Measurements from ENCODE around the gene UST.
"Not testable (repeated sequence)": the region's sequence is repeated elsewhere in the genome, so short reads cannot be mapped to it uniquely, and the experiment has no call there.

Gene UST

DNA sequence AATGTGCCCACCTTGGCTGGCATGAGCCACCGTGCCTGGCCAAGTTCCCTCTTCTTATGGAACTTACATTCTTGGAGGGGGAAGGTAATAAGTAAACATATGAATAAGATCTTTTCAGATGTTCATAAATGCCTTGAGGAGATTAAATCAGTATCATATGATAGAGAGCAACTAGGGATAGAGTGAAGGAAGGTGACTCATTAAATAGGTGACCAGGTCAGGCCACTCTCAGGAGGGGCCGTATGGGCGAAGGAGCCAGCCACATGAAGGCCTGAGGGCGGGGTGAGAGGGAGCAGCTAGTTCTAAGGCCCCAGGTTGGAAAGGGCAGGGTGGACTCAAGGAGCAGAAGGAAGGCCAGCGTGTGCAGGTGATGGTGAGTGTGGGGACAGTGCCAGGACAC, 91.1 kb downstream of the UST start:
- DNase-seq (ENCODE audit: low read depth) = no peak

- DNase-seq (ENCODE audit: low read depth) = no peak
These were observed 92.2 kb downstream of the UST start for GRCh38 chr6:148839044-148839443.

GRCh38 chr6:148840256-148840655, 93.4 kb downstream of the UST start:
- DNase-seq (ENCODE audit: low read depth) = no peak

DNA sequence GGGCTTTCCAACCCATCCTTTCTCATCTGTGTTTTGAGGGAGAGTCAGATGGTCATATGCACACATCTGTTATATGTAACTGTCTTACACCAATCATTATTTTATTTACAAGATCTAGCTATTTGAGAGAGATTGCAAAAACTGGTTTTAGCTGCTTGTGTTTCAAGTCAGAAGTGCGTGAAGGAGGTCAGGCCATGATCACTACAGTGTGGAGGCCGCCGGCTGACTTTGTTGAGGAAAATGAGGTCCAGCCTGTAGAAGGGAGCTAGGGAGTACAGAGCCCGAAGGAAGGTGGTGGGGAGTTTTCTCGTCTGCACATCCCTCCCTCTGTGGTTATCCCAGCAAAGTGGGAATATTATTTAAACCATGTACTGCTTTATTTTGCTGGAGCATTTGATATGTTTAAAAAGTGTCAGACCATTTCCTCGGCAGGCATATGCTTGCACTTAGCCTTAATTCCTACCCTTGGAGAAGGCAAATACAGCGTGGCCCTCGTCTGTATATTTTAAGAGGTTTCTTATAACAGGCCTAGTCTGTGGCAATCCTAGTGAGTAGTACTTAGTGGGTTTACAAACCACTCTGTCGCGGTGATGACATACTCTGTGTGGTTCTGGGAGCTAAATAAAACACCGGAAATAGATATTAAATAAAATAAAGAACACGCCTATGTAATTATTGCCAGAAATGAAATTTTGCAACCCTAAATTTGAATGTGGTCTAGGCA, 95.6 kb downstream of the UST start:
- DNase-seq (ENCODE audit: low read depth) = no peak

DNA sequence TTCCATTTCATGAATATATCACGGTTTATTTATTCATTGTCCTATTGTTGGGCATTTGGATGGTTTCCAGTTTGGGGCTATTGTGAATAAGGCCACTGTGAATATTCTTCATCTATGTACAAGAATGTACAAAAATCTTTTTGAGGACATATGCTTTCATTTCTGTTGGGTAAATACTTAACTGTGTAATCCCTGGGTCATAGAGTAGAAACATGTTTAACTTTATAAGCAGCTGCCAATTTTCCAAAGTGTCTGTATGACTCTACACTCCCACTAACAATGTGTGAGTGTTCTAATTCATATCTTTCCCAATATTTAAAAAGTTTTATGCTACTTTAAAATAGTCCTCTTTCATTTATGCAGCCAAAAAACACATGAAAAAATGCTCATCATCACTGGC, 98.6 kb downstream of the UST start:
- no peak for DNase-seq (ENCODE audit: low read depth)

DNA sequence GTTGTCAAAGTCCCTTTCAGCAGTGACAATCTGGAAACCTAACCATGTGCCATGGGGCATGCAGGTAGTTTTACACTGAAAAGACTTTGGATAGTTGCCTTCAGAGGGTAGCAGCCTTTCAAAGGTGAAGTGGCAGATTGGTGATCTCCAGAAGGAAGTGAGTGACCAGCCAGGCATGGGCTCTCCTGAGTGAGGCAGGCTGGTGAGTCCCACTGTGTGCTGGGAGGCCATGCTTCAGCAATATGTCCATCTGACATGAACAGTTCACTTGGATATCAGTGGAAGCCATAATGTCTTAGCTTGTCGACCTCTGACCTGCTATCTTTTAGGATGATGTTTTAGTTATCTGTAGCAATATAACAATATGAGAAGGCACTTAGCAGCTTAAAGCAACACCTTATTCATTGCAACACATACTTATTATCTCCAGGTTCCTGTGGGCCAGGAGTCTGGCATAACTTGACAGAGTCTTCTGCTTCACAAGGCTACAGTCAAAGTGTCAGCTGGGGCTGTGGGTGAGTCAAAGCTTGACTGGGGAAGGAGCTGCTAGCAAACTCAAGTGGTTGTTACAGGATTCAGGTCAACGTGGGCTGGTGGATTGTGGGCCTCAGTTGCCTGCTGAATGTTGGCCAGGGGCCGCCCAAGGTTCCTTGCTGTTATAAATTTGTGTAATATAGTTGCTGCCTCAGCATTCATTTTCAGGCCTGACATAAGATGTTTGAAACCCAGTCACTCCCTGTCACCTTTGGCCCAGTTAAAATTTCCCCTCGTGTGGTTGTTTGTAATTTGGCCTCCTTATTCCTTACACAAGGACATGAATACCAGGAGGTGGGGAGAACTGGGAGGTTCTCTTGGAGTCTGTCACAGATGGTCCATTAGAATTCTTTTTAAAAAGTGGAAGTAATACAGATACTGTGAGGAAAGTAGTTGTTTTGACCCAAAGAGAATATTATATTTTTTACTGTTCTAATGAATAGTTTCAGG, 100.2 kb downstream of the UST start:
- DNase-seq (ENCODE audit: low read depth) = no peak

DNA sequence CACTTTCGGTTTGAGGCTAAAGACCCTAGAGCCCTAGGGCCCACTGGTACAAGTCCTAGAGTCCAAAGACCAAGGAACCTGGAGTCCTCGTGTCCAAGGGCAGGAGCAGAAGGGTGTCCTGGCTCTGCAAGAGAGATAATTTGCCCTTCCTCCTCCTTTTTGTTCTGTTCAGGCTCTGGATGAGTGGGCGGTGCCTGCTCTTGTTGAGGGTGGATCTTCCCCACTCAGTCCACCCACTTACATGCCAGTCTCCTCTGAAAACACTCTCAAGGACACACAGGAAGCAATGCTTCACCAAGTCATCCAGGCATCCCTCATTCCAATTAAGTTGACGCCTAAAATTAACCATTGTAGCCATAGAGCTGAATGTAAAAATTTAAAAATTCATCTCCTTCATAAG, 102.1 kb downstream of the UST start:
- DNase-seq (ENCODE audit: low read depth) = no peak

GRCh38 chr6:148849449-148849848, 102.6 kb downstream of the UST start:
- not testable (repeated sequence) for DNase-seq (ENCODE audit: low read depth)

DNA sequence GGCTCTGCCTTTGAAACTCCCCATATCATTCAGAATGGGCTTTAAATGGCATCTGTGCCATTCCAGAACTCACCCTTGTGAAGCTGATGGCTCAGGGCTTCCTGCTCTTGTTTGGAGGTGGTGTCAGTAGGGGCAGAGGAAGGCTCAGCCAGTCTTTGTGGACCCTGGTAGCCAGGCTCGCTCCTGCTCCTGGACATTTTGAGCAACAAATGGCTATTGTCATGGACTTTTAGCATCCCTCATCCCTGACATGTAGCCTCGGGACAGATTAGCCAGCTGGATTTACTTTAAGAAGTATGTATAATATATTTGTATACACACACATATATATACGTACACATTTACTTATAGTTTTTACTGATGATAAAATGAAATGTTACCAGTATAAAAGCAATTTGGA, 104.1 kb downstream of the UST start:
- DNase-seq (ENCODE audit: low read depth) = no peak

DNA sequence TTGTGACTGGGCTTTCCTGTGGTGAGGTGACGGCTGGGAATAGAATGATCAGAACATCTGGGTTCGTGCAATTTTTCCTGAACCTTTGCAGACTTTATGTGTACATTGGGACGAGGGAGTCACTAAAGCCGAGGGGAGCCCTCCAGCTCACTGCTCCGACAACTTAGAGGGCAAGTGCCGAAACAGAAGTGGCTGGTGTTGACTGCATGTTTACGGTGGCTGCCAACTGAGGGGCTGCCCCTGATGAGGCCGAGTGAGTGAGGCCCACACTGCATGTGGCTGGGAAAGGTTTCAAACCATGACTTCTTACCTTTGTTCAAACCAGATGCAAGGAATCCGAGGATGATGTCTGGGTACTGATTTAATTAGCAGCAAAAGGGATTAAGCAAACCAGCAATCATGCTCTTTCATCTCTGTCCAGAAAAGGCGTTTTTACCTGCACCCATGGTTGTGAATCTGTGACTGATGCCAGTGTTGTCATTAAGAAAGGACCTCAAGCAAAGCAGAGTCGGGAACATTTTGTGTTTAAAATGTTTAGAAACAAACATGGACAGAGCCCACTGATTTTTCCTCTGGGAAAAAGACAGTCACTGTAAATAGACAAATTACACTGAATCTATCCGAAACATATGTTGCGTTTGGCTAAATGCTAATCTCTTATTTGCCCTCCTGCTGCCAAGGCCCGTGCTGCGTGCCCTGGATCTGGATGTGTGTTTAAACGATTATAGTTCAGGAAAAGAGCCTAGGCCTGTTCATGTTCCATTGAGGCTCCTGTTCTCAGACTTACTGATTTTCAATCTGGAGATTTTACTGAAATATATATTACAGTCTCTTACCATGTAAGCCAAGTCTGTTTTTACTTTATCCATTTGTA, 105.1 kb downstream of the UST start:
- DNase-seq (ENCODE audit: low read depth) = no peak

DNA sequence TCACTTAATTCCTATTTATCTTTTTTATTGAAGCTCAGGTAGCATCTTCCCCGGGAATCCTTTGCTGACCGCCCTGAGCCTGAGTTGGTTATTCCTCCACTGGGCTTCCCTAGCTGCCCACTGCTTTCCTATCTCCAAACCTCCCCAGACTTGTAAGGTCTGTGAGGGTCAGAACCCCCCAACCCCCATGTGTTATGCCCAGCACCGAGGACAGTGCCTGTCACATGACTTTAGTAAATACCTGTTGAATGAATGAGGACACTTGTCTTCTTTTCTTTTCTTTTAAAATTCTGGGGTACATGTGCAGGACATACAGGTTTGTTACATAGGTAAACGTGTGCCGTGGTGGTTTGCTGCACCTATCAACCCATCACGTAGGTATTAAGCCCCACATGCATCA, 105.9 kb downstream of the UST start:
- no peak for DNase-seq (ENCODE audit: low read depth)

DNA sequence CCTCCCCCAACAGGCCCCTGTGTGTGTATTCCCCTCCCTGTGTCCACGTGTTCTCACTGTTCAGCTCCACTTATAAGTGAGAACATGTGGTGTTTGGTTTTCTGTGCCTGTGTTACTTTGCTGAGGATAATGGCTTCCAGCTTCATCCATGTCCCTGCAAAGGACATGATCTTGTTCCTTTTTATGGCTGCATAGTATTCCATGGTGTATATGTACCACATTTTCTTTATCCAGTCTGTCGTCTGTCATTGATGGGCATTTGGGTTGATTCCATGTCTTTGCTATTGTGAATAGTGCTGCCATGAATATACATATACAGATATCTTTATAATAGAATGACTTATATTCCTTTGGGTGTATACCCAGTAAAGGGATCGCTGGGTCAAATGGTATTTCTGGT, 106.3 kb downstream of the UST start:
- not testable (repeated sequence) for DNase-seq (ENCODE audit: low read depth)

- no peak for DNase-seq (ENCODE audit: low read depth)
These were observed 107.3 kb downstream of the UST start for GRCh38 chr6:148854096-148854495.

- no peak for DNase-seq (ENCODE audit: low read depth)
These were observed 108.2 kb downstream of the UST start for GRCh38 chr6:148854992-148855391.

GRCh38 chr6:148855744-148856143, 108.9 kb downstream of the UST start:
- DNase-seq (ENCODE audit: low read depth) = no peak

- DNase-seq (ENCODE audit: low read depth) = no peak
These were observed 111.1 kb downstream of the UST start for GRCh38 chr6:148857798-148858390.

- DNase-seq (ENCODE audit: low read depth) = not testable (repeated sequence)
These were observed 117.3 kb downstream of the UST start for GRCh38 chr6:148864132-148864531.

- DNase-seq (ENCODE audit: low read depth) = no peak
These were observed 118.1 kb downstream of the UST start for GRCh38 chr6:148864941-148865340.

GRCh38 chr6:148866657-148867268, 119.9 kb downstream of the UST start:
- DNase-seq (ENCODE audit: low read depth) = no peak

- DNase-seq (ENCODE audit: low read depth) = no peak
These were observed 121.0 kb downstream of the UST start for GRCh38 chr6:148867862-148868261.

GRCh38 chr6:148868314-148868713, 121.5 kb downstream of the UST start:
- DNase-seq (ENCODE audit: low read depth) = no peak

All from stimulated activated CD8-positive, alpha-beta memory T cell treated with anti-CD3 and anti-CD28 coated beads, Interleukin-12 subunit alpha, Interleukin-12 subunit beta, amount 100 ng/mL, for 4 hours (primary cell).